Measurements from ENCODE around the gene CADPS2.

The CADPS2 gene

DNA sequence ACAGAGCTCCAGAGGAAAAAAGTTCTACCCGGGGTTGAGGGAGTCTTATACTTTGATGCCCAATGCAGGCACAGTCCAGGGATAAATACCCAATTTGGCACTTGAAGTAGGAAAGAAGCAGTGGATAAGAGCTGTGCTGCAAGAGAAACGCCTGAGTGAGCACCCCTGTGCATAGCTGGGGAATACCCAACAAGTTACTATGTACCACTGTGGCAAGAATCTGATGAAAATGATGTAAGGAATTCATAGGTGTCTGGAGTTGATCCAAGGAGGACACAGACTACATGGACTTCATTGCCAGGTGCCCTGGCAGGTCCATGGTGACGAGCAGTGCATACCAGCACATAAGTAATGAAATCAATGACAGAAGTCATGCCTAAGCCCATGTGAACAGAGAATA is 398.0 kb downstream of the CADPS2 start:
- H3K4me3 ChIP-seq (ENCODE audit: insufficient read depth, low read length, poor library complexity, severe bottlenecking) = no peak overlapping the region
- no peaks in the 10 kb centered on the region for H4K20me1 ChIP-seq (ENCODE audit: low read depth, low read length)
- H2AFZ ChIP-seq (ENCODE audit: low read depth, low read length, severe bottlenecking) = no peak overlapping the region
- H3K9me2 ChIP-seq (replicated peaks; ENCODE audit: insufficient read depth, low read length) = no peaks in the 10 kb centered on the region
- no peaks in the 10 kb centered on the region for H3K36me3 ChIP-seq (ENCODE audit: low read length)
- no peak overlapping the region for H3K9ac ChIP-seq (ENCODE audit: low read length)
- H3K9me3 ChIP-seq (ENCODE audit: insufficient read depth, low read length) = no peaks in the 10 kb centered on the region
- H3K79me2 ChIP-seq (ENCODE audit: insufficient read depth, low read length) = no peaks in the 10 kb centered on the region
- no peaks in the 10 kb centered on the region for H3K27me3 ChIP-seq (ENCODE audit: low read length)
- no peak overlapping the region for H3K4me2 ChIP-seq (ENCODE audit: low read depth, low read length, poor library complexity, severe bottlenecking)
- no peaks in the 10 kb centered on the region for H3F3A ChIP-seq (ENCODE audit: insufficient read depth)
- no peak overlapping the region for H3K27ac ChIP-seq (ENCODE audit: low read depth, low read length)
- no peak for TF ChIP-seq EZH2phosphoT487 (conservative IDR thresholded peaks at IDR 0.05; ENCODE audit: low read length)
- TF ChIP-seq, protein P1, sequence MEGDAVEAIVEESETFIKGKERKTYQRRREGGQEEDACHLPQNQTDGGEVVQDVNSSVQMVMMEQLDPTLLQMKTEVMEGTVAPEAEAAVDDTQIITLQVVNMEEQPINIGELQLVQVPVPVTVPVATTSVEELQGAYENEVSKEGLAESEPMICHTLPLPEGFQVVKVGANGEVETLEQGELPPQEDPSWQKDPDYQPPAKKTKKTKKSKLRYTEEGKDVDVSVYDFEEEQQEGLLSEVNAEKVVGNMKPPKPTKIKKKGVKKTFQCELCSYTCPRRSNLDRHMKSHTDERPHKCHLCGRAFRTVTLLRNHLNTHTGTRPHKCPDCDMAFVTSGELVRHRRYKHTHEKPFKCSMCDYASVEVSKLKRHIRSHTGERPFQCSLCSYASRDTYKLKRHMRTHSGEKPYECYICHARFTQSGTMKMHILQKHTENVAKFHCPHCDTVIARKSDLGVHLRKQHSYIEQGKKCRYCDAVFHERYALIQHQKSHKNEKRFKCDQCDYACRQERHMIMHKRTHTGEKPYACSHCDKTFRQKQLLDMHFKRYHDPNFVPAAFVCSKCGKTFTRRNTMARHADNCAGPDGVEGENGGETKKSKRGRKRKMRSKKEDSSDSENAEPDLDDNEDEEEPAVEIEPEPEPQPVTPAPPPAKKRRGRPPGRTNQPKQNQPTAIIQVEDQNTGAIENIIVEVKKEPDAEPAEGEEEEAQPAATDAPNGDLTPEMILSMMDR (IDR thresholded peaks at IDR 0.05; ENCODE audit: insufficient read depth, low read length, poor library complexity, severe bottlenecking) = no peak

DNA sequence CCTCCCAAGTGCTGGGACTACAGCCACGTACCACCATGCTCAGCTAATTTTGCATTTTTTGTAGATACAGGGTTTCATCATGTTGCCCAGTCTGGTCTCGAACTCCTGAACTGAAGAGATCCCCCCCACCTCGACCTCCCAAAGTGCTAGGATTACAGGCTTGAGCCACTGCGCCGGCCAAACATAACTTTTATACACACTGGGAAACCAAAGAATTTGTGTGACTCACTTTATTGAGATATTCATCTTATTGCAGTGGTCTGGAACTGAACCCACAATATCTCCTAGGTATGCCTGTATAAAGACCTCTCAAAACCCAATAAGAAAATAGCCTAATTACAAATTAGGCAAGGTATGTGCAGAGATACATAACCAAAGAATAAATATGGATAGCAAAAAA is 399.1 kb downstream of the CADPS2 start:
- Histone ChIP-seq H3K4me3 (ENCODE audit: insufficient read depth, low read length, poor library complexity, severe bottlenecking) (no peak overlapping the region), H3K9ac (ENCODE audit: low read length) (no peak overlapping the region), H3F3A (ENCODE audit: insufficient read depth) (no peaks in the 10 kb centered on the region), H3K9me2 (replicated peaks; ENCODE audit: insufficient read depth, low read length) (no peaks in the 10 kb centered on the region), H2AFZ (ENCODE audit: low read depth, low read length, severe bottlenecking) (no peak overlapping the region), H3K9me3 (ENCODE audit: insufficient read depth, low read length) (no peaks in the 10 kb centered on the region), H3K79me2 (ENCODE audit: insufficient read depth, low read length) (no peaks in the 10 kb centered on the region), H3K36me3 (ENCODE audit: low read length) (no peaks in the 10 kb centered on the region), H4K20me1 (ENCODE audit: low read depth, low read length) (no peaks in the 10 kb centered on the region), H3K27ac (ENCODE audit: low read depth, low read length) (no peak overlapping the region), H3K4me2 (ENCODE audit: low read depth, low read length, poor library complexity, severe bottlenecking) (no peak overlapping the region), H3K27me3 (ENCODE audit: low read length) (no peaks in the 10 kb centered on the region)
- no peak for TF ChIP-seq EZH2phosphoT487 (conservative IDR thresholded peaks at IDR 0.05; ENCODE audit: low read length)
- TF ChIP-seq, protein P1 (IDR thresholded peaks at IDR 0.05; ENCODE audit: insufficient read depth, low read length, poor library complexity, severe bottlenecking) = no peak

DNA sequence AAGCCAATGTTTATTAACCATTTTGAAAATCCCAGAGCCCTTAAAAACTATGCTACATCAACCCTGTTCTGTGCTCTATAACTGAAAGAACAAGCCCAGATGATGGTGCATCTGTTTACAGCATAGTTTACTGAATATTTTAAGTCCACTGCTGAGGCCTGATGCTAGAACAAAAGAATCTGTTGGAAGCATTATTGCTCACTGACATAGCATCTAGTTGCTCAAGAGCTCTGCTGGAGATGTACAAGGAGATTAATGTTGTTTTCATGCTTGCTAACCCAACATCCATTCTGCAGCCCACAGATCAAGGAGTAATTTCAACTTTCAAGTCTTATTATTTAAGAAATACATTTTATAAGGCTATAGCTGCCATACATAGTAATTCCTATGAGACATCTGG is 400.4 kb downstream of the CADPS2 start:
- Histone ChIP-seq H3F3A (ENCODE audit: insufficient read depth) (no peaks in the 10 kb centered on the region), H3K9me3 (ENCODE audit: insufficient read depth, low read length) (no peaks in the 10 kb centered on the region), H3K4me2 (ENCODE audit: low read depth, low read length, poor library complexity, severe bottlenecking) (no peak overlapping the region), H3K4me3 (ENCODE audit: insufficient read depth, low read length, poor library complexity, severe bottlenecking) (no peak overlapping the region), H3K9me2 (replicated peaks; ENCODE audit: insufficient read depth, low read length) (no peaks in the 10 kb centered on the region), H4K20me1 (ENCODE audit: low read depth, low read length) (no peaks in the 10 kb centered on the region), H3K27me3 (ENCODE audit: low read length) (no peaks in the 10 kb centered on the region), H2AFZ (ENCODE audit: low read depth, low read length, severe bottlenecking) (no peak overlapping the region), H3K27ac (ENCODE audit: low read depth, low read length) (no peak overlapping the region), H3K79me2 (ENCODE audit: insufficient read depth, low read length) (no peaks in the 10 kb centered on the region), H3K36me3 (ENCODE audit: low read length) (no peaks in the 10 kb centered on the region), H3K9ac (ENCODE audit: low read length) (no peak overlapping the region)
- TF ChIP-seq, protein P1 (IDR thresholded peaks at IDR 0.05; ENCODE audit: insufficient read depth, low read length, poor library complexity, severe bottlenecking) = no peak
- TF ChIP-seq EZH2phosphoT487 (conservative IDR thresholded peaks at IDR 0.05; ENCODE audit: low read length) = no peak
